Activated CD8-positive, alpha-beta memory T cell treated with anti-CD3 and anti-CD28 coated beads, Interleukin-2, amount 50 U/mL, for 24 hours (primary cell): ENCODE measurements around the gene DLX1.

Source experiments
- DNase-seq: peaks from one replicate; pipeline ENCODE4 v3.0.0-alpha.2; 2020; ENCODE audit errors: extremely low read depth

DLX1 gene

DNA sequence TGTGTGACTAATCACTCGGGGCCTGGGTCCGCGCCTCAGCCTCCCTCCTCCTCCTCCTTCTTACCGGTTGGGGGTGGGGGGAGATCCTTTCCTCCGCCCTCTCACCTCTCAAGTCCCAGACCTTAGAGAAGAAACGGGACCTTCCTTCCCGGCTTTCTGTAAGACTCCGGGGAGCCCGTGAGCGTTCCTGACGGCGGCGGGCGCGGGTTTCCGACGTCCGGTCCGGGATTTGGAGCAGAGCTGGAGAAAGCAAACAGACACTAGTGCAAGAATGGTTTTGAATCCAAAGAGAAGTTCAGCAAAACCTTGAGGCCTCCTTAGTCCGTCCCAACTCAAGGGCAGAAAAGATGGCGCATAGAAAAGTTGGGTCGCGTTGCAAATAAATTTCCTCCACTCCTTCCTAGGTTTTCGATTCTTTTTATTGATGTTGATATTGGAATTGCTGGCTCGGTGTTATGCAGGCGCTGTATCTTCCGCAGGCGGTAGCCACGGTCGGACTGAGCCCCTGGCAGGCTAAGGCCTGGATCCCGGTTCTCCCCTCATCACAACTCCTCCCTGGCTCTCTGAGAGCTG is 2.0 kb downstream of the DLX1 start:
- DNase-seq, result no peak

DNA sequence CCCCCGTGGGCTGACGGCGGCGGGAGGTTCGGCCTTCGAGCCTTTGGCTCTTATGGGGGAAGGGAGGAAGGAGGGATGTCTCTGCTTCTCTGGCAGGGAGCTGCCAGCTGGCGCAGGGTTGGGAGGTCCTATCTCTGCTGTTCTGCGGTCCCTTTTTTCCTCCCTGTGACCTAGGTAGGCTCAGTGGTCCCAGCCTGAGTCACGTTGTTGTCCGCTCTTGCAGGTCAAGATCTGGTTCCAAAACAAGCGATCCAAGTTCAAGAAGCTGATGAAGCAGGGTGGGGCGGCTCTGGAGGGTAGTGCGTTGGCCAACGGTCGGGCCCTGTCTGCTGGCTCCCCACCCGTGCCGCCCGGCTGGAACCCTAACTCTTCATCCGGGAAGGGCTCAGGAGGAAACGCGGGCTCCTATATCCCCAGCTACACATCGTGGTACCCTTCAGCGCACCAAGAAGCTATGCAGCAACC is 2.5 kb downstream of the DLX1 start:
- DNase-seq, result no peak

DNA sequence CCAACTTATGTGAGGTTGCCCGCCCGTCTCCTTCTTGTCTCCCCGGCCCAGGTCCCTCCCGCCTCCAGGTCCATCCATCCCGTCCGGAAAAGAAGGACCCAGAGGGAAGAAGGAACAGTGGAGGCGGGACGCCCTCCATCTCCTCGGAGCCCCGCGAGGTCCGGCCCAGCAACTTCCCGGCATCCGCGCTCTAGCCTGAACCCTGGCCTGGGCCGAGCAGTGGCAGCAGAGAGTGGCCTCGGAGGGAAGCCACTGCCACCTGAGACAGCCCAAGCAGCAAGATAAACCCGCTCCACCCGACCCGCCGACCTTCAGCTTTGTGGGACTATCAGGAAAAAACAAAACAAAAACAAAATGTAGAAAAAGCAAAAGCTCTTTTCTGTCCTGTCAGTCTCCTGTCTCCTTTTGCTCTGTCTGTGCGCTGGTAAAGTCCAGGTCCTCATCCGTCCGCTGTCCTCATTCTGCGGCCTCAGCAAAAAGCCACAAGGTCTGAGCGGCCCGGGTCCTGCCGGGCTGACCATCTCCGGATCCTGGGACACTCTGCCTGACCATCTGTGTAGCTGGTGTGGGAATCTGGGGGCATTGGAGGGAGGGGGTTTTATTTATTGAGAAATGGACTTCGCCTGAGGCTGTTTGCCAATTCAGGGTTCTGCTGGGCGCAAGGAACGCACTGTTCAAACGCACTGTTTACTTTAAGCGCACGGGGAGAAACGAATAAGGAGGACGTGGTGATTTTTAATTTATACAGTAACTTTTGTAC is 3.1 kb downstream of the DLX1 start:
- DNase-seq, result no peak

DNA sequence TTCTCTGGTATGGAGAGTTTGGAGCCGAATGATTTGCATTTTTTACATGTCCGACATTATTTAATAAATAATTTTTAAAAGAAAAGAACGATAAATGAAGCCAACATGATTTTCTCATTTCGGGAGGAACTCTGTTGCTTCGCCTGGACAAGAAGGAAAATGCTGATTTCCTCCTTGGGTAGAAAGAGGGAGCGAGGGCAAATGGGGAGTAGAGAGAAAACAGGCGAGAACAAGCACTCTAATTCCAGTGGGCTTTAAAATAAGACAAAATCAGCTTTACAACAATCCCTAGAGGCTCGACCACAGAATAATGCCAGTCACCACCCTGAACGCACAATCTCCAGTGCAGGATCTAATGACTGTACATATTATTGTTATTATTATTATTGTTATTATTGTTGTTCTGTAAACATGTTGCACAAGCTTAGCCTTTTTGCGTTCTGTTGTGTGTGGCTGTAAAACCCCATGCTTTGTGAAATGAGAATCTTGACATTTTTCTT is 3.7 kb downstream of the DLX1 start:
- DNase-seq, result no peak

DNA sequence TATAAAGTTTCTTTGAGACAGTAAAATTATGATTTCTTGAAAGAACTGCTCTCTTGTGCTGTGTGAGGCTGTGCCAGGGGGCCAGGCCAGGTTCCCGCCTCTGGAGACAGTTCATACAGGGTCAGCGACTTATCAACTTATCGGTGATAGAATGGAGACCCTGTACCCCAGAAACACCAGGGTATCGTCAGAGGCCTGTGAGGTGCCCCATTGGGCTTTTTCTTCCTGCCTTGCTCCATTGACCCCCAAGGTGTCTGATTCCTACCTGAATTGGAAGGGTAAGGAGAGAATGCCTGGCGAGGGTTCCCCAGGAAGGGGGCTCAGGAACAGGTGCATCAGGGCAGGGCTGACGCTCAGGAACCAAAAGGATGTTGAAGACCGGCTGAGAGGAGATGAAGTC is 4.3 kb downstream of the DLX1 start:
- DNase-seq, result no peak

DNA sequence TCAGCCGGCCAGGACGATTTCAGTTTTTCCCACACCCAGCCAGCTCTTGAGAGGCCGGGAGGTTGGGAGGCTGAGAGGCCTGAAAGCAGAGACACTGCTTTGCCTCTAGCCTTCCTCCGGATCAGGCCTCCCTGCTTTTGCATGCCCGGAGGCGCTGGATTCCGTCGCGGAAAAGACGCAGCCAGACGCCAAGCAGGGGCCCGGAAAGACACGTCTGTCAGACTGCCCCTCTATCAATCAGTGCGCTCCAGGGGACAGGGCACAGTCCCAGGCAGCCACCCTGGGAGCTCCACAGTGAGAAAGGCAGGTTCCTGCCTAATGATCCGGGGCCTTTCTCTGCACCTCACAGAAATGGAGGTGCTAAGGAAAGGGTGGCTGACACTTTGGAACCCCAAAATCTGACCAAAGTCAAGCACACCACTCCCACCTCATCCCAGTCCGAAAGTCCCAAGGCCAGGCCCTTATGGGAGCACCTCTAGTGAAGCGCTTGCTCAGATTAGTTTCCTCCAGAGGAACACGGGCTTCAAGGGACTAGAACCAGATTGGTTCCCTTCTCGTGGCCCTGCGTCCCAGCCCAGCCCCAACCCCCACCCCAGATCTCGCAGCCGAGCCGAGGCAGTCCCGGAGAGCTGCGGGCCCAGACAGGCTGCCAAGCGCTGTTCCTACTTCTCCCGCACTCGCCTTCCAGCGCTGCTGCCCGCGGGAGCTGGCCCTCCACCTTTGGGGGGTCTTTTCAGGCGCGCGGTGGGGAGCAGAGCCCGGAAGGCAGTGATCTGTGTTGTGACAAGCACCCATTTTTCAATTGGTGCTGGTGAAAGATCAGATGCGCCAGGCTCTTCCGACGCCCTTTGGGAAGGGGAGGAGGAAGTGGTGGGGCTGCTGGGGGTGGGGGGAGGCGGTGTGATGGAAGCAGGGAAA is 5.0 kb downstream of the DLX1 start:
- no peak for DNase-seq

DNA sequence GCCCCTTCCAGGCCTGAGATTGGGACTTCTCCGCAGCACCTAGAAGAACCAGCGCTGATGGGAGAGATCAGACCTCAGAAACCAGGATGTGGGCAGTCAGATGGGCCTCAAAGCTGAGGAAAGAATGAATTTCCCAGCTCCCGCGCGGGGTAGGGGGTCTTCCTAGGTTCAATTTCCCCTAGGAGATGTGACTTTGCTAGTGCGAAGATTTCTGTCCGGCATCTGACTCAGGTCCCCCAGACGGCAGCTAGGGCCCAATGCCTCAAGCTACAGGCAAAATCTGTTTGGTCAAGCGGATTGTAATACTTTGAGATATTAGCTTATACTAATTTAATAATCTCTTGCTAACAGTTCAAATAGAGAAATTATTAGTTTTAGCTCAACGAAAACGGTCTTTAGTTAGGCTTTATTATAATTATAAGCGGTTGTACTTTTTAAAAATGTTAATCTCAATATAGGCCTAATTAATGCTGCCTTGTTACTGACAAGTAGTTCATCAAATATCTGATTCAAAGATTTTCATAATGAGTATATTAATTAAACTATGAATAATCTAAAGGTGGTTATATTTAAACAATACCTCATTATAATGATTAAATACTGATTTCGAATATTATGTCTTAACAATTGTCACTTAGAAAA is 5.8 kb downstream of the DLX1 start:
- DNase-seq, result no peak

DNA sequence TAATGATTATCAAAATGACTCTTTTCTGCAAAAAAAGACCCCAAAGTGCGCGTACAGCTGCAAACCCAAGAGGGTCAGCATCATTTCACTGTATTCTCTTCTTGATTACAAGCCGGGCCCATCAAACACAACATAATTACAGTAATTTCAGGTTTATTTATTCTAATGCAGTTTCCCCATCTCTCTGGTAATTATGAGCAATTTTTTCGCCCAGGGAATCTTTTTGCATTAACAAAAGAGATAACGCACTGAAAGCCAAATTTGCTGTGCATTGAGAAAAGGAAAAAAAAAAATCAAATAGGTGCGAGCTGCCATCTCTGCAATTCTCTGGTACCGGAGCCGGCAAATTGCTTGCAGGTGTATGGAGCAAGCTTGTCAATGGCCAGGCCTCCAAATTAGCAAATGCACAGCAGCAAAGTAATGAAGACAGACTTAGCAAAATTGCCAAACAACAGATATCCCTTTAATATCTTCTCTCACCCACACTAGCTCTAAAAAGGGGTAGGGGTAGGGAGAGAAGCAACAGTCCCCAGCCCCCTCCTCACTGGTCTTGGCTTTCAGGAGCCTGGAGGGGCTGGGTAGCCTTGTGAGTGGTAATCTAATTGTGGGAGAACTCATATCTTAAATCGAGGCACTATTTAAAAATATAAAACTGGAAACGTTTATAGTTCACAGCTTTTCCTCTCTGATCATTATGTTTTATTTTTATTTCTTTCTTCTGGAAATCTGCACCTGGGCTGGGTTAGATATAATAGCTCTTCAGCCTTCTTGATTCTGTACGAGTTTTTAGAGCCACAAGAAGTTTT is 6.7 kb downstream of the DLX1 start:
- no peak for DNase-seq

DNA sequence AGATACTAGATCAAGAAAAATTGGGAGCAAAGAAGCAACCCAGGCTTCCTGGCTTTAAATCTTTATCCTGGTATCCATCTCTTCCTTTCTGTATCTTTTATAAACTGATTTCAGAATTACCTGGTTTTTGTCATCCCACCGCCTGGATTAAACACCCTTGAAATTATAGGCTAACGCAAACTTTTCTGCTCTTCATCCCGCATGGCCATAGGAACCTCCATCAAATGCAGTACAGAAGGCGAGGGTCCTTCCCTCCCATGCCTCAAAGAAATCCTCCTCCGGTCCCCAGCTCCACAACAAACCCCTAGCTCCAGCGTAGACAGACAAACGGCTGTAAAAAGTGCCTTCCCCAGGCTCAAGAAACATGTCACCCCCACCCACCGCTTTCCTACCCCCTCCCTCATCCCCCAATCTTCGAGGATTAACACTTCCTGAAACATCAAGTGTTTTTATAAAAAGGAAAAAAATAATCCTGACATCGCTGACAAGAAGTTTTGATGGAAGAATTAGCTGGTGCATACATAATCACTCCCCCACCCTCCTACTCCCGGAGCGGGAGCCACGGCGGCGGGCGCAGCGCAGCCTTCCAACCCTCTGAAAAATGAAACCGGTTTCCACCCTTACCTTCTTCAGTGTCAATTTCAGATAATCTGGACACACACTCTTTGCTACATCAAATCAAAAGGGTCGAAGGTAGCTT is 7.6 kb downstream of the DLX1 start:
- DNase-seq, result no peak

DNA sequence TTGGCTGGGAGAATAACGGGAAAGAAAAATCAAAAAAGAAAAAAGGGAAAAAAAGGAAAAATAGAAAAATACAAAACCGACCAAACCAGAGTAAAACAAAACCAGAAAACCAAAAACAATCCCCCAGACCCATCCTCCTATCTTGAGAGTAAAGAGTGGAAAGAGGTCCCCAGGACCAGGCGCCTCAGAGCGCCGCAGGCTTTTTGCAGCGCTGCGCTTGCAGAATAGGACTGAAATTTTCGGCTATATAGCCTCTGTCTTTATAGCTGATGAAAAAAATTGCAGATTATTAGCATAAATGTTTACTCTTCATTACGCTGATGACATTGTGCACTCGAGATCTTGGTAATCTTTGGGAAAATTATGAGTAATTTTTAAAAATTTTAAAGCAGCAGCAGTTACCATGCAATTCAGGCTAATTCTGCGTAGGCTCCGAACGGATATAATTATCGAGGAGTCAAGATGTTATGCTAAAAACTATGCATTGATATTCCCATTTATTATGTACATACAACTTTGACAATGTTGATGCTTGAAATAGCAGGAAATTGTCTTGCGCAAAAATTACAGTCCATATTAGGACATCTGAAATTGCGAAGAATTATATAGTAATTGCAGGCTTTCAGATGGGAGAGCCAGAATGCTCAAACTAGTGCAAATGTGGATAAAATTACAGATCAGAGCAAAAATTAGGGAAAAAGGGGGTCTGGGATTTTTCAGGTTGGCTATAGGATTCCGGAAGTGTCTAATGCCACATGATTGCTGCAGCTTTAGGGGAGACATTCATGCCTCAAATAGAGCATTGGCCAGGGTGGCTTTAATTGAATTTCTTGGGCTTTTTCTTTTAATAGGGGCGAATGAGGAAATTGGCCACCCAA is 8.3 kb downstream of the DLX1 start:
- DNase-seq, result no peak

DNA sequence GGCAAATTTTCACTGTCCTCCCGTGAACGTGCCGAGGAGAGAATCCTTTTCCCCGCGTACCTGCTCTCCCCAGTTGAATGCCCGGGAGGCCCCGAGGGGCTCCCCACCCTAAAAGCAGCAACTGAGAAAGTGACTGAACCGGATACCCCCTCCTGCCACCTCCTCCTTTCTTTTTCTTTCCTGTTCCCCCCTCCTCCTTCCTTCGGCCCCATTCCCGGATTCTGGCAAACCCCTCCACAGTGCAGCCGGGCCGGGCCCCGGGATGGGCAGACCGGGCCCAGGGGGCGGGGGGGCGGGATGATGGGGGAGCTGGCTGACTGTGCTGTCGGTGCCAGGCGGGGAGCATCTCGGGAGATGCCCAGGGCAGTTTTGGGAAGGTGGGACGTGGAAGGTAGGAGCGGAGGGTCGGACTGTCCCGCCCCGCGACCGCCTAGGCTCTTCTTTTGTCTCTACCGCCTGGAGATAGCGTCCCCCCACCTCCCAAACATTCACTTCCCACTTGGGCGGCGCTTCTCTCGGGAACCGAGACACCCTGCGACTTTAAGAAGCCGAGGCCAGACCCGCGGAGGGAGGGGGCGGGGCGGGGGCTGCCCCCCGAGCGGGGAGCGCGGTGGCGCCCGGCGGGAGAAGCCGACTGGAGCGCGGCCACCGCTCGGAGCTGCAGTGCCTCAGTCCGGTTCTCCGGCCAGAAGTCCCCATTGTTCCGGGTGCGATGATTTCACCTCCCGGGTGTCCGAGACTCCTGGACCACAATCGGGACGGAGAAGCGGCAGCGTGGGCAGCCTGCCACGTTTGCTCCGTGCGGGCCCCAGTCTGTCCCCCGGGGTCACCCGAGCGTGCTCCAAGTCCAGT is 9.2 kb downstream of the DLX1 start:
- DNase-seq, result no peak

DNA sequence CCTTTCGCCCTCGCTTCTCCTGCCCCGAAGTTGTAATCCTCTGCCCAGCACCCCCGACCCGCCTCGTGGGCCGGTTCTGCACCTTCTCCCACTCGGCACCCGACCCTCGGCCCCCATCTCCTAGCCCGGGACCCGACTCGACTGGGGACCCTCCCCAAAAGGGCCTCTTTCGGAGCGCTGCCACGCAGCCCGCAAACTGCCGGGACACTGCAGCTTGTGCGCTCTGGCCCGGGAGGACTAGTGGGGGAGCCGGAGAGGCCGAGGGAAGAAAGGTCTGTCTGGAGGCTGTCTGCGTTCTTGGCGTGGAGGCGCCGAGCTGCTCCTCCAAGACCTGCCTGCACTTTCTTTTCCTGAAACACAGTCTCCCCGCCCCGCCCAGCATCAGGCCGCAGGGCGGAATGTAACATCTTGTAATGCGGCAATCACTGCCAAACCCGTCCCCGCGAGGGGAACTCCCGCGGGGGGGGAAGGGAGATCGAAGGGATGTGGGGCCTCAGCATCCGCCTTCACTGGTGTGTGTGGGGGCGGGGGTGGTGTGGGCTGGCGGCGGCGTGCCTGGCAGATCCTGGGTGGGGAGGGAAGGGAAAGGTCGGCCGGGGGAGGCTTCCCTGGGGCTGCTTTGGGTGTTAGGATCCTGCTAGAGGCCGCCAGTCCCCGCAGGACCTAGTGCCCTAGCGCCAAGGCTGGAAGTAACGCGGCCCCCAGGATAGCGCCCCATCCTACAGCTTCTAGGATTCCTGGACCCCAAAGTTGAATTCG is 10.0 kb downstream of the DLX1 start:
- DNase-seq, result no peak

DNA sequence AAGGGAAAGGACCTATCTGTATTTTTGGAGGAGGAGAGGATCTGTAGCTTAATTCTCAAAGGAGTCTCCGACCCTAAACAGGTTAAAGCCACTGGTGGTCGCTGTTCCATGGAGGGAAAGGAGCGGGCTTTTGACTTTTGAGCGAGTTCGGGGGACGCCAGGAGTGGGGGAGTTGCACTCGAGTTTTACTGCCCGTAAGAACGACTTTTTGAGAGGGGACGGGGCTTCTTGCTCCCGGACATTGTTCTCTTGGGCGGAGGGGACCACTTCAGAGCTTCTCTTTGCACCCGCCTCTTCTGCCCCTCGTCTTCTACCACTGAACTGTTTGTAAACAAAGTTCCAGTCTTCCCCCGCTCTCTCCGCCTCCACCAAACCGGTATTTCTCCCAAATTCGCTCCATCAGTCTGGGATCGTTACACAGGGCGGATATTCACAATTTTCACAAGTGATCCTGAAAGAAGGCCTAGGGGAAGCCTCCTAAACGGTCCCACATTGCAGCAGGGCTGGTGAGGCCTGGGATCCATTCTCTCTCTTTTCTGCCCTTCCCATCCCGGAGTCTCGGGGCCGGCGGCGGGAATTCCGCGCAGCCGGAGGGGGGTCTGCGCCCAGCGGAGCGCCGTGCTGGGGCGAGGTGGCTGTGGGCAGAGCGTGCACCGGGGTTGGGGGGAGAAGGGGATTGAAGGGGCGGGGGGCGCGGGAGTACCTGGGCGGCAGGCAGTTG is 10.8 kb downstream of the DLX1 start:
- DNase-seq, result no peak

DNA sequence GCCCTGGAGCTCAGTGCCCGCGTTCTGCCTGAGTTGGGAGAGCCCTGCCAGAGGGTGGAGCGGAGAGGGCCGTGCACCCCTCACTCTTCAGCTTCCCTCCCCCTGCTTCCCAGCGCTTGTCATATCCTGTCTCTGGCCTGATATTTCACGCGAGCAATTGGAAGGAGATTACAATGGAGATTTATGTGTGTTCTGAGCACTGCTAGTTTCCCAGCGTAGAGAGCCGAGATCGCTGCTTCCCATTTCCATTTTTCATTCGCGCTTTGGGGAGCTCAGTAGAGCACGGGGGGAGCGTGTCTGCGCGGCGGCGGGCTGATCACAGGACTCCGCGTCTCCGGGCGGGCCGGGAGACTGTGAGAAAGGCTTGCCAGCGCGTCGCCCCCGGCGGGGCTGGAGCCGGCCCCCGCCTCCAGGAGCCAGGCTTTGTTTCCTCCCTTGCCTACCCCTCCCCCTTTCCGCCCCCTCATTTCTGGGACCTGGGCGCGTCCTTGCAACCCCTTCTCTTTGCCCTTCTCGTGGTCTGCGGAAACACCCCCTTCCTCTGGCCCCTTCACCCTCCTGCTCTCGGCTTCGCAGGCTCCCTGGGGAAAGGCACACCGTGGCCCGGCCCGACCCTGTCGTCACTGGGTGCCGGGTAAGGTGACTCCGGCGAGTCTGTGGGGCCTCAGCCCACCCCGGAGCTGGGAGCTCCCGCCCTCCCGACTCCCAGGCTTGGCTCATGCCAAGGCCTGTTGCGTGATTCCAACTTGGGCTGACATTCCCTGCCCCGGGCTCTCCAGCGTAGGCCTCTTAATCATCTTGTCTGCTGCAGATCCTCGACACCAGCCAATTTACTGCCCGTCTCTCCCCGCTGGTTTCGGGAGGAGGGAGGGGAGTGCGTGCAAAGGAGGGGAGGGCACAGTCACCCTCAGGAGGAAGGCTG is 11.6 kb downstream of the DLX1 start:
- DNase-seq, result no peak

DNA sequence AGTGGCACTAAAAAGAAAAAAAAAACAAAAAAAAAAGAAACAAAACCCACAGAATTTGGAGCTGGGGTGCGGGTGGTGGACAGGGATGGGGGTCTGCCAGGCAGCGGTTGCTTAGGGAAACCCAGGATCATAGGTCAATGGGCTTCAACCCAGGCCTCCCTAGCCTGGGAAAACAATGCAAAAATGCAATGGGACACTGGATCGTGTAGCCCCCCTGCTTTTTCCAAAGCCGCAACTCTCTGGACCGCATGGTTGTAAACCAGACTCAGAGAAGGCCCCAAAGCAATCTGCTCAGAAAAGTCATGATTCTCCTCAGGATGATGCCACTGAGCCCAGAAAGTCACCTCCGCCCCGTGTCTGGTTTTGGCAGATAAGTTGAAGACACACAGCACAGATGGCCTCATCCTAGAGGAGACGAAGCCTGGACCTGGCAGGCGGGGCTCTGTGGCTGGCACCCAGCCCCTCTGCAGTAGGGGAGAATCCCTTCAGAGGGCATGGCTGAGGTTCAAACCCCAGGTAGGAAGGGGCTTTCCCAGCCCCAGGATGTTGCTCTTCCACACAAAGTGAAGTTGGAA is 12.3 kb downstream of the DLX1 start:
- DNase-seq, result no peak

DNA sequence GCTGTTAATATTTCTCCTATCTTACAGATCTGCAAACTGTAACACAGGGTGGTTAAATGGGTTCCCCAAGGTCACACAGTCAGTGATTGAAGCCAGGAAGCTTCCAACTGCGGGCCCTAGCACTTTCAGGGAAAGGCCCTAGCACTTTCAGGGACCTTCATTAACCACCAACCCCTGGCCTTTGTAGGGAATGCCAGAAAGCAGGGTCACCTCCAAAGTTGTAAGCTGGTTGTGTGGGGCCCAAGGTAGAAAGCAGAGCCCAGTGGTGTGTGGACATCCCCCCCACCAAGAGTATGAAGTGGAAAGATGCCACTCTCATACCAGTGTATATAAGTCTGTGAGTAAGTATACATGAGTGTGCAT is 13.0 kb downstream of the DLX1 start:
- no peak for DNase-seq
